HG03442 (cell line): ENCODE measurements around the gene ELP5.
A peak's percentile ranks its signal among the peaks of the same experiment; 100 is the strongest.

Source experiments
- ATAC-seq: cut with Tn5 transposase; IDR thresholded peaks from one replicate; pipeline ENCODE4 v1.9.1; 2021; ENCODE audit warnings: mild to moderate bottlenecking, moderate library complexity; ENCODE audit not compliant: unreplicated experiment

ELP5 gene

DNA sequence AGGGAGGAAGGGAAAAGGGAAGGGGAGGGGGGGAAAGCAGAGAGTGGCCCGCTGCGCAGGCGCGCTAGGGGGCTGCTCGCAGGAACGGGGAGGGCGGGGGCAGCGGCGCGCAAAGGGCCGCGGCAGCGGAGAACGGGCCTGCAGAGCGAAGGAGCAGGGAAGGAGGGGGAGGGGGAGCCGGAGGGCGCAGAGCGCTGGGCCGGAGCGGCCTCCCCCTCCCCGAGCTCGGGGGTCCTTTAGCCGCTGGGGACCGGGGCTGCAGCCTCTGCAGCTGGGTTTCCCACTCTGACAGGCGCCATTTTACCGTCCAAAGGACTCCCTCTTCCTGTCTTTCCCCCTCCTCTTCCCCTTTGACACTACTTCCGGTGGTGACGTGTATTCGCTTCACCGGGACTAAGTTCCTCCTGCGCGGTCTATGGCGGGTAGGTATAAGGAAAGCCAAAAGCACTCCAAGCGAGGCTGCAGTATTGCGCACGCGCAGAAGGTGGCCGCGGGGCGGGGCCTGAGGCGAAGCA, 297 bp upstream of the ELP5 start, which contains the start of gene CTDNEP1:
Gene CTDNEP1 (minus strand): TSS at position 74 of the 515 bp plus-strand sequence. CDS start 438 bp downstream, outside the sequence.
- peak; percentile 73 for ATAC-seq

DNA sequence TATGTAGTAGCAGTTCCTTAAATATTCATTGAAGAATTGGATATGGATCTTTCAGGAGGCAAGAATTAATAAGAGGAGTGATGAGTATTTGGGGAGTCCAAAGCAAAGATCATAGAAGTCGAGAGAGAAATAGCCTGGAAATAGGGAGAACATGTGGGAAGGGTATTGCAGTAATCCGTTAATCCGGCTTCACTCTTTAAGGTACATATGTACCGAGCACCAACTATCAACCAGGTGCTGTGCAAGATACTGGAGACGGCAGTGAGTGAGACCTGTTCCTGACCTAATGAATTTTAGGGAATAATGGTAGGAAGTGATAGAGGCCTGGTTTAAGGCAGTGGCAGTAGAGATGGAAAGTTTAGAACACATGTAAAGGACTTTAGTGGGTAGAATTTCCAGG, 1.1 kb downstream of the ELP5 start:
- no peak for ATAC-seq

DNA sequence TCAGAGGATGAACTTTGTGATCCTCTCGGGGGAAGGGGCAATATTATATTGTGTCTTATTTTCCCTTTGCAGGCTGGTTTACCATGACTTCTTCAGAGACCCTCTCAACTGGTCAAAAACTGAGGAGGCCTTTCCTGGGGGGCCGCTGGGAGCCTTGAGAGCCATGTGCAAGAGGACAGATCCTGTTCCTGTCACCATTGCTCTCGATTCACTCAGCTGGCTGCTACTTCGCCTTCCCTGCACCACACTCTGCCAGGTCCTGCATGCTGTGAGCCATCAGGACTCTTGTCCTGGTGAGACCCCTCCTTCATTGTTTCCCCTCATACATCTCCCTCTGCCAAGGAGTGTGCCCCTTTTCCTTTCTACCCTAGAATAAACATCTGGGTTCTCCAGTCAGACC, 2.5 kb downstream of the ELP5 start:
- ATAC-seq: no peak

DNA sequence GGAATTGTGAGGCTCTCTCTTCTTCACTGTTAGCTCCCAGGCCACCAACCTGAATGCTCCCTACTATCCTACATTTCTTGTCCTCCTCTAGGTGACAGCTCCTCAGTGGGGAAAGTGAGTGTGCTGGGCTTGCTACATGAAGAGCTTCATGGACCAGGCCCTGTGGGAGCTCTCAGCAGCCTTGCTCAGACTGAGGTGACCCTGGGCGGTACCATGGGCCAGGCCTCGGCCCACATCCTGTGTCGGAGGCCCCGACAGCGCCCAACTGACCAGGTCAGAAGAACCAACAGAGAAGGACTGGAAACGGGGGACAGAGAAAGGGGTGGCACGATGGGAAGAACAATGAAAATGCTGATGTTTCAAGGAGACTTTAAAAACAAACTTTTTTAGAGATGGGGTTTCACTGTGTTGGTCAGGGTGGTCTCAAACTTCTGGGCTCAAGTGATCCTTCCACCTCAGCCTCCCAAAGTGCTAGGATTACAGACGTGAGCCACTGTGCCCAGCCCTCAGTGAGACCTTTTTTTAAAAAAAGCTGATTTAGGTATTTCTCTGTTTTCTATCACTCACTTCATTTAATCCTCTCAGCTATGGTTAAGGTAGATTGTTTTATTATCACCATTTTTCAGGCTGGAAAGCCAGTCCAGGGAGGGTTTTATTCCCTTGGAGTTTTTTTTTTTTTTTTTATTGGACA, 4.9 kb downstream of the ELP5 start:
- ATAC-seq: no peak

- ATAC-seq: no peak
Measured at GRCh38 chr17:7258731-7259554, 6.9 kb downstream of the ELP5 start.

DNA sequence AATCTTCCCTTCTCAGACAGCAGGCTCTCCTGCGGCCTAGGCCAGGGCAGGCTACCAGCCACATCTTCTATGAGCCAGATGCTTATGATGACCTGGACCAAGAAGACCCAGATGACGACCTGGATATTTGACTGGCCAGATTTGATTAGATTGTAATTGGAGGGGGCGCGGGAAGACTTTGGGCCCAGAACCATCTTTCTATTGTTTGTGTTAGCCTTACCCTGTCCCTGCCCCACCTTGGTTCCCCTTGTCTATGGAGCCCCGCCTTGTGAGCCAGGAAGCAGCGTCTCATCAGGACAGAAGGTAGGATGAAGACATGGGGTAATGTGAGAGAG, 7.5 kb downstream of the ELP5 start:
- no peak for ATAC-seq

- no peak for ATAC-seq
Measured at GRCh38 chr17:7260151-7260550, 8.1 kb downstream of the ELP5 start.

DNA sequence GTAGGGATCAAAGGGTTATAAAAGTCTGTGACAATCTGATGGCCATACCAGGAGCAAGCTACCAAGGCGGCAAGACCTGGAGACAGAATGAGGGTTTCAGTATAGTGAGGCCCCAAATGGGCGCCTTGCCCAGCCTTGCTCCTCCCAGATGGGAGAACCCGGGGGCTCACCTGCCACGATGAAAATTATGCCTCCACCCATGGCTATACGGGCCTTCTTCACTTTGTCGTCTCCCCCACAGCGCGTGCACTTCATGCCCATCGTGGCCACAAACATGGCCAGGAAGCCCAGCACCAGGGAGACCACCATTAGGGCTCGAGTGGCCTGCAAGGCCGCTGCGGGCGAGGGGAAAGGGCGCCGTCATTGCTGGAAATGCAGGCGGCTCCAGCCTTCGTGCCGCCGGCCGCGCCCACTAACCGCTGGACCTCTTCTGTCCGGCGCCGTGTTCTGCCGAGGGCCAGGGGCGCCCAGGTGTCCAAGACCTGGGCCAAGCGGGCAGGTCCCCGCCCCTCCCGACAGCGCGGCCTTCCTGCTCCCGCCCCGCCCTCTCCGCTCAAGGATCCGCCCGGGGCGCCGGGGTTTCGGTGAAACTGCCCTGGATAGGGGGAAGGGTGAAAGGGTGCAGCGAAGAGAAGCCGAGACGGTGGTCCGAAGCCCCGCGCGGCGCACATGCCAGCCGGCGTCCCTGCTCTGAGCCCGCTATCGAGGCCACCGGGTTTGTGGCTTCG, 8.8 kb downstream of the ELP5 start:
- ATAC-seq: no peak

DNA sequence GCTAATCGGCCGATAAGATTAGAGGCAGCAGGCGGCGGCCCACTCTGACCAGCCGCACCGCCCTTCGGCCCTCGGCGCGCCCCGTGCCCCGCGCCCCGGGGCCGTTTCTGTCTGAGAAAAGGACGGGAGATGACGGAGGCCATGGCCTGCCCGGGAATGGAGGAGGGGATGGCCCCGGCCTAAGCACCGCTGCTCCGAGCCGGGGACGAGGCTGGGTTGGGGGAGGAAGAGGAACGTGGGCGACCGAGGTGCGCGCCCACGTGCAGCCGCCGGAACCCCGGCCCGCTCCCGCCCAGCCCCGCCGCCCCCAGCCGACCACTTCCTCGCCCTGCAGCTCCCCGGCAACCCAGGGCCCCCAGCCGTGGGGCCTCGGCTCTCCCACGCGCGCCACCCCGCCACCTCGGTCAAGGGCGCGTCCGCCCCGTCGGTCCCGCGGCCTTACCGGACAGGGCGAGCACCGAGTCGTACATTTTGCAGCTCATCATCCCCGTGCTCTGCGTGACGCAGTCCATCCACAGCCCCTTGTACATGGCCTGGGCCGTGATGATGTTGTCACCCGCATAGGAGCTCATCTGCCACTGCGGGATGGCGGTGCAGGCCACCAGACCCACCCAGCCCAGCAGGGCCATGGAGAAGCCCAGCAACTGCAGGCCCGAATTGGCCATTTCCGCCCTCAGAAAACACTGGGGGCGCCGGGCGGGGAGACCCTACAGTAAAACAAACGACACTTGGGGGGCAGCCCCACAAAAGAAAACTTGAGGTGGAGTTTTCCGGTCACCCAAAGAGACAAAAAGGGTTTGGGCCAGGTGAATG, 9.6 kb downstream of the ELP5 start:
- no peak for ATAC-seq

- no peak for ATAC-seq
Measured at GRCh38 chr17:7262192-7262934, 10.3 kb downstream of the ELP5 start, which contains the start of gene CLDN7. TSS of gene CLDN7 (minus strand) at chr17:7262478. CDS start at chr17:7262043, 435 bp downstream.

DNA sequence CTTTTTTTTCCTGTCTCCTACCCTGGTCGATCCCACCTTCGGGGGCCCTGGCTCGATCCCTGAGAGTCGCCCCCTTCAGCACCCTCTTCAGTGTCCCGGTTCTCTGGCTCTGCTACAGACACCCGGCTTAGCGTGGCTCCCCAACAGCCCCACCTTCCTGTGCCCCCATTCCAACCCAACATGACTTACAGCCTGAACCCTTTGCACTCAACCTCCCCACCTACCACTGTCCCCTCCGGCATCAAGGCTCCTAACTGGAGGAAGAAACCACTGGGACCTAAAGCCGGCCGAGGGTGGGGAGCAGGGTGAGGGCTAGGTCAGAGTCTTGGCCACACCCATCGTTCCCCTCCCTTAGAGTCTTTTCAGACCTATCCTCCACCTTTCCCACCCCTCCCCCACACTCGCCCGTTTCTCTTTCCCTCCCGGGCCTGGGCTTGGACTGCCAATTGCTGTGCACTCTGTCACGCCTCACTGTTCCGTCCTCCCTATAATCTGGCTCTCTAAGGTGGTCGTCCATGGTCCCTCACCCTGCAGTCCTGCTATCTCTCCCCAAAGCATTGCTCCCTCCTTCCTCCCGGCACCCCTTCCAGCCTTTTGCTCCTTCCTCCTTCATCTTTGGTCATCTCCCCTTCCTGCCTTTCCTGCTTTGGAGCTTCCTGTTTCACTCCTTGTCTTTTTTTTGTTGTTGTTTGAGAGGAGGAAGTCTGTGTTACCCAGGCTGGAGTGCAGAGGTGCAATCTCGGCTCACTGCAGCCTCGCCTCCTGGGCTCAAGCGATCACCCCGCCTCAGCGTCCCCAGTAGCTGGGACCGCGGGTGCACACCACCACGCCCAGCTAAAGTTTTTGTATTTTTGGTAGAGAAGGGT, 11.2 kb downstream of the ELP5 start:
- no peak for ATAC-seq

- no peak for ATAC-seq
Measured at GRCh38 chr17:7263801-7264078, 11.7 kb downstream of the ELP5 start.

- no peak for ATAC-seq
Measured at GRCh38 chr17:7266784-7267183, 14.8 kb downstream of the ELP5 start.

DNA sequence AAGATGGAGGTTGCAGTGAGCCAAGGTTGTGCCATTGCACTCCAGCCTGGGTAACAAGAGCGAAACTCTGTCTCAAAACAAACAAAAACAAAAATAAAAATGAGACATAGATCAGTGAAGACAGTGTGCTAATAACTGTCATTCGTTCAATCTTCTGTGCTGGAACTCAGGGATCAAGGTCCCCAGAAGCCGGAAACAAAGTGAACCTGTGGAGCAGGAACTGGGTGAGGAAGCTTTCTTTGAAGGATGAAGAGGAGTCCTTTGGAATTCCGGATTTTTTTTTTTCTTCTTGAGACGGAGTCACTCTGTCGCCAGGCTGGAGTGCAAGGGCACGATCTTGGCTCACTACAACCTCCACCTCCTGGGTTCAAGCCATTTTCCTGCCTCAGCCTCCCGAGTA, 27.4 kb downstream of the ELP5 start:
- no peak for ATAC-seq

DNA sequence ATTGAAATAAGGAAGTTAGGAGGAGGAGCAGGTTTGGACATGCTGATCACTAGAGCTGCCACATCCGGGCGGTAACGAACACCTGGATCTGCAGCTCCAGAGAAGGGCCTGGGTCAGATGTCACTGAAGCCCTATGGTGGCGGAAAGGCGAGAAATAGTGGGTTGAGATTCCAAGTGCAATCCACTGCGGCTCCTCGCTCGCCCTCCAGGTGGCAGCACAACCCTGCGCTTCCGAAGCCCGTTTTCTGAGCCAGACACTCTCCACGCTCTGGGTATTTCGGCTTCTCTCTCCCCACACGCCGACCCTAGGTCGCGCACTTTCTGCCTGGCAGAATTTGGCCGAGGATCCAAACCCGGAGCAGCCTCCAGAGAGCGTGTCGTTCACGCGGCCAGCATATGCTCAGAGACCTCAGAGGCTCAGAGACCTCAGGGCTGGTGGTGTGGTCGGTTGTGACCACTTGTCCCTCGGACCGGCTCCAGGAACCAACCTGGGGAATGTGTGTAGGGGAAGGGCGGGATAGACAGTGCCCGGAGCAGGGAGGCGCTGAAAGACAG, 28.6 kb downstream of the ELP5 start:
- ATAC-seq: peak; percentile 57

- peak; percentile 67 for ATAC-seq
Measured at GRCh38 chr17:7281074-7281952, 29.3 kb downstream of the ELP5 start, which contains the start of gene SLC2A4. TSS of gene SLC2A4 (plus strand) at chr17:7281718. CDS start at chr17:7281935, 217 bp downstream.

DNA sequence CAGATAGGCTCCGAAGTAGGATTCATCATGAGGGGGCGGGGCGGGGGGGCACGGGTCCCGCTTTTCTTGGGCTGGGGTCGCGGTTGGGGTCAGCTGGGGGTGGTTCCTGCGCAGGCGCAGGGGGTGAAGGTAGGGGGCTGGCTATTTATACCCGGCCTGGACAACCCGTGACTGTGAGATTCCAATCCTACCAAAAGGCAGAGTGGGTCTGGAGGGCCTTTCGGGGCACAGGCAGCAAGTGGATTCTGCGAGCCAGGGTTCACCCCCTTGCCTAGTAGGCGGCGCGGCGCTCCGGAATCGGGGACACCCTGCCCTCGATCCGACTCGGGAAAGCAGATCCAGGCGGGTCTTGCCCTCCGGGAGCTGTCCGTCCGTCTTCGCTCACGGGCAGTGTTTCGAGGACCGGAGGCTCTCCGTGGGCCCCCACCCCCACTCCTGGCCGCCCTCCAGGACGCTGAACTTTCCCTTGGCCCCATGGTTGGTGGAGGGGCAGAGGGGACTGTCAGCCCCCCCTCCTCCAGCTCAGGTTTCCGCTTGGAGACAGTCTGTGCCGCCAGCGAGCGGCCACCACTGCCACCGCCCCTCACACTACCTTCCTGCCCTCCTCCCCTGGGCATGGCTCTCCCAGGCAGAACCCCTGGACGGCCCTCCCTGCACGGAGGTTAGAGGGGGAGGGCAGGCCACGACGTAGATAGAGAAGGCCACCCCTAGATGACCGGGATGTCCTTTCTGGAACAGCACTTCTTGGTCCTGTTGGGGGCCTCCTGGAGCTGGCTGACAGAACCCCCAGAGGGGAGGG, 30.1 kb downstream of the ELP5 start:
- no peak for ATAC-seq
